Endothelial cell (in vitro differentiated cells): ENCODE data around the gene DNAJB4. TPM values are rescaled to one million over a fixed set of nuclear protein-coding genes. Genes with fewer than 3 reads are reported as not detected.

Source experiments
- DNase-seq: peaks from one replicate; pipeline ENCODE4 v3.0.0; 2021; ENCODE audit warnings: low spot score
- H3K27ac Mint-ChIP-seq: one replicate; pipeline ENCODE4 v1.8.0; 2021; ENCODE audit warnings: mixed read lengths, inconsistent platforms; ENCODE audit not compliant: unreplicated experiment
- H3K27me3 Mint-ChIP-seq: one replicate; pipeline ENCODE4 v1.8.0; 2021; ENCODE audit warnings: mild to moderate bottlenecking, moderate library complexity, mixed read lengths, inconsistent platforms; ENCODE audit not compliant: unreplicated experiment
- H3K36me3 Mint-ChIP-seq: one replicate; pipeline ENCODE4 v1.8.0; 2021; ENCODE audit warnings: mild to moderate bottlenecking, low read depth, mixed read lengths, inconsistent platforms; ENCODE audit not compliant: unreplicated experiment
- H3K4me1 Mint-ChIP-seq: one replicate; pipeline ENCODE4 v1.8.0; 2021; ENCODE audit warnings: mild to moderate bottlenecking, mixed read lengths, inconsistent platforms; ENCODE audit not compliant: unreplicated experiment
- H3K4me3 Mint-ChIP-seq: one replicate; pipeline ENCODE4 v1.8.0; 2021; ENCODE audit warnings: mild to moderate bottlenecking, mixed read lengths, inconsistent platforms; ENCODE audit not compliant: unreplicated experiment
- H3K9me3 Mint-ChIP-seq: one replicate; pipeline ENCODE4 v1.8.0; 2021; ENCODE audit warnings: mixed read lengths, inconsistent platforms; ENCODE audit not compliant: unreplicated experiment
- CTCF ChIP-seq: fragments of 200-600 bp; sonication (generic); IDR thresholded peaks from one replicate; pipeline ENCODE4 v1.5.0; 2021; ENCODE audit warnings: antibody characterized with exemption; ENCODE audit not compliant: unreplicated experiment
- long read RNA-seq: library from polyadenylated mRNA; unstranded; transcript quantifications from one replicate; pipeline ENCODE4 v2.0.0, GENCODE V29; 2020; ENCODE audit not compliant: unreplicated experiment
- total RNA-seq: library from RNA; stranded (reverse); fragmentation: NEBNext Ultra II Directional; extraction: Animal tissue kit (Norgen Biotek cat#: 25700); gene quantifications from one replicate; pipeline ENCODE4 v1.2.1, GENCODE V29; 2021; ENCODE audit not compliant: unreplicated experiment

The DNAJB4 gene
- 22.1 TPM for total RNA-seq
- long read RNA-seq, transcript DNAJB4-201 (3 exons, 2,988 nt), result major isoform, 7 of 7 reads
- long read RNA-seq, partial matches to known transcripts, result 0 of 7 reads
- long read RNA-seq, other reads (novel, unspliced or antisense), result 0 of 7 reads

- no peaks in the 10 kb centered on the region for H3K9me3 Mint-ChIP-seq
- peak; percentile 50 for DNase-seq
- peaks cover 5% of the 10 kb centered on the region for H3K36me3 Mint-ChIP-seq
- peaks cover 16% of the 10 kb centered on the region for H3K4me1 Mint-ChIP-seq
- H3K4me3 Mint-ChIP-seq, result peak within 1 kb of the TSS; percentile 94
- no peak for TF ChIP-seq CTCF
- peaks cover 10% of the 10 kb centered on the region for H3K27me3 Mint-ChIP-seq
- peak within 1 kb of the TSS; percentile 98 for H3K27ac Mint-ChIP-seq
Measured at GRCh38 chr1:78004719-78005447, at the start of gene DNAJB4. DNAJB4 (plus strand) TSS chr1:78004939; CDS start chr1:78005111, 172 bp downstream.

- Mint-ChIP-seq H3K4me3 (no peak overlapping the region), H3K36me3 (peaks cover 12% of the 10 kb centered on the region), H3K9me3 (no peaks in the 10 kb centered on the region), H3K27me3 (no peaks in the 10 kb centered on the region), H3K27ac (no peak overlapping the region), H3K4me1 (peaks cover 3% of the 10 kb centered on the region)
- no peak for TF ChIP-seq CTCF
- DNase-seq, result no peak
Measured at GRCh38 chr1:77955709-77956108, 49.0 kb upstream of the DNAJB4 start.

GRCh38 chr1:77956464-77956863 is 48.3 kb upstream of the DNAJB4 start:
- no peak overlapping the region for H3K4me3 Mint-ChIP-seq
- H3K4me1 Mint-ChIP-seq, result no peaks in the 10 kb centered on the region
- peaks cover 18% of the 10 kb centered on the region for H3K36me3 Mint-ChIP-seq
- H3K27me3 Mint-ChIP-seq, result no peaks in the 10 kb centered on the region
- no peak overlapping the region for H3K27ac Mint-ChIP-seq
- no peak for DNase-seq
- H3K9me3 Mint-ChIP-seq, result no peaks in the 10 kb centered on the region
- no peak for TF ChIP-seq CTCF

- H3K9me3 Mint-ChIP-seq, result no peaks in the 10 kb centered on the region
- TF ChIP-seq CTCF, result no peak
- no peak for DNase-seq
- peaks cover 2% of the 10 kb centered on the region for H3K27me3 Mint-ChIP-seq
- H3K4me1 Mint-ChIP-seq, result no peaks in the 10 kb centered on the region
- peaks cover 26% of the 10 kb centered on the region for H3K36me3 Mint-ChIP-seq
- H3K27ac Mint-ChIP-seq, result no peak overlapping the region
- H3K4me3 Mint-ChIP-seq, result no peak overlapping the region
Measured at GRCh38 chr1:77958391-77958790, 46.3 kb upstream of the DNAJB4 start.

- no peaks in the 10 kb centered on the region for H3K4me1 Mint-ChIP-seq
- no peak overlapping the region for H3K4me3 Mint-ChIP-seq
- H3K9me3 Mint-ChIP-seq, result no peaks in the 10 kb centered on the region
- H3K36me3 Mint-ChIP-seq, result peaks cover 30% of the 10 kb centered on the region
- DNase-seq, result no peak
- TF ChIP-seq CTCF, result no peak
- H3K27me3 Mint-ChIP-seq, result peaks cover 2% of the 10 kb centered on the region
- H3K27ac Mint-ChIP-seq, result no peak overlapping the region
Measured at GRCh38 chr1:77958850-77959249, 45.9 kb upstream of the DNAJB4 start.
